Progenitor cell of endocrine pancreas (in vitro differentiated cells): ENCODE data around the gene NPR1. TPM values are rescaled to one million over a fixed set of nuclear protein-coding genes. Genes with fewer than 3 reads are reported as not detected.
"Not testable (repeated sequence)": the region's sequence is repeated elsewhere in the genome, so short reads cannot be mapped to it uniquely, and the experiment has no call there.

Source experiments
- DNase-seq: peaks from one replicate; pipeline ENCODE4 v3.0.0; 2021; ENCODE audit warnings: low spot score; ENCODE audit not compliant: unreplicated experiment
- H3K27ac Mint-ChIP-seq: 2 replicates; pipeline ENCODE4 v1.8.0; 2021; ENCODE audit warnings: mild to moderate bottlenecking, moderate library complexity, mixed read lengths
- H3K27me3 Mint-ChIP-seq: 2 replicates; pipeline ENCODE4 v1.8.0; 2021; ENCODE audit warnings: mixed read lengths
- H3K36me3 Mint-ChIP-seq: 2 replicates; pipeline ENCODE4 v1.8.0; 2022; ENCODE audit warnings: mixed read lengths; ENCODE audit not compliant: insufficient read depth
- H3K4me1 Mint-ChIP-seq: 2 replicates; pipeline ENCODE4 v1.8.0; 2021; ENCODE audit warnings: low read depth, mixed read lengths
- H3K4me3 Mint-ChIP-seq: 2 replicates; pipeline ENCODE4 v1.8.0; 2021; ENCODE audit warnings: low read depth, mild to moderate bottlenecking, moderate library complexity, mixed read lengths
- H3K9me3 Mint-ChIP-seq: 2 replicates; pipeline ENCODE4 v1.8.0; 2021; ENCODE audit warnings: low read depth, mixed read lengths
- total RNA-seq: library from RNA; stranded (reverse); gene quantifications from 2 replicates; pipeline ENCODE4 v1.2.1, GENCODE V29; 2021
- TF ChIP-seq, protein P1 (sequence below): fragments of 200-600 bp; sonication (generic); IDR thresholded peaks from one replicate; pipeline ENCODE4 v1.5.0; 2021; ENCODE audit warnings: antibody characterized with exemption, mild to moderate bottlenecking; ENCODE audit not compliant: unreplicated experiment

Gene NPR1
- total RNA-seq, 1 donor from 2014 or later: 0.41 TPM

DNA sequence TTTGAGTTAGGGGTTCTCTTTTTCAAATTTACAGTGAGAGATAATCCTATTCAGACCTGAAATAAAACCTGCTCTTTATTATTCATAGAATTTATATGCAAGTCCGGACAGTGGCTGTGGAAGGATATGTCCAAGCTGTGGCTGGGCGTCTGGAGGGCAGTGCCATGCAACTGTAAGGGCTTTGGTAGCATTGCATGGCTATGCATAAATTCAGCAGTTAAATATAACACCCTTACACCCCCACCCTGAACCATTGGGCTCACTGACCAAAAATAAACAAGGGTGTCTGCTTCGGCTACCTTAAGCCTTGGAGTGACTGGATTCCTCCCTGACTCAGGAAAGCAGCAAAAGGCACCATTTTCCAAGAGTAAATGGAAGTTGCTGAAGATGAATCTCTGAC, 39.2 kb upstream of the NPR1 start:
- Mint-ChIP-seq H3K4me1 (peaks cover 42% of the 10 kb centered on the region), H3K9me3 (no peaks in the 10 kb centered on the region), H3K27me3 (no peaks in the 10 kb centered on the region), H3K36me3 (peaks cover 42% of the 10 kb centered on the region), H3K4me3 (no peak overlapping the region), H3K27ac (no peak overlapping the region)
- TF ChIP-seq, protein P1, sequence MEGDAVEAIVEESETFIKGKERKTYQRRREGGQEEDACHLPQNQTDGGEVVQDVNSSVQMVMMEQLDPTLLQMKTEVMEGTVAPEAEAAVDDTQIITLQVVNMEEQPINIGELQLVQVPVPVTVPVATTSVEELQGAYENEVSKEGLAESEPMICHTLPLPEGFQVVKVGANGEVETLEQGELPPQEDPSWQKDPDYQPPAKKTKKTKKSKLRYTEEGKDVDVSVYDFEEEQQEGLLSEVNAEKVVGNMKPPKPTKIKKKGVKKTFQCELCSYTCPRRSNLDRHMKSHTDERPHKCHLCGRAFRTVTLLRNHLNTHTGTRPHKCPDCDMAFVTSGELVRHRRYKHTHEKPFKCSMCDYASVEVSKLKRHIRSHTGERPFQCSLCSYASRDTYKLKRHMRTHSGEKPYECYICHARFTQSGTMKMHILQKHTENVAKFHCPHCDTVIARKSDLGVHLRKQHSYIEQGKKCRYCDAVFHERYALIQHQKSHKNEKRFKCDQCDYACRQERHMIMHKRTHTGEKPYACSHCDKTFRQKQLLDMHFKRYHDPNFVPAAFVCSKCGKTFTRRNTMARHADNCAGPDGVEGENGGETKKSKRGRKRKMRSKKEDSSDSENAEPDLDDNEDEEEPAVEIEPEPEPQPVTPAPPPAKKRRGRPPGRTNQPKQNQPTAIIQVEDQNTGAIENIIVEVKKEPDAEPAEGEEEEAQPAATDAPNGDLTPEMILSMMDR: no peak
- DNase-seq: no peak

DNA sequence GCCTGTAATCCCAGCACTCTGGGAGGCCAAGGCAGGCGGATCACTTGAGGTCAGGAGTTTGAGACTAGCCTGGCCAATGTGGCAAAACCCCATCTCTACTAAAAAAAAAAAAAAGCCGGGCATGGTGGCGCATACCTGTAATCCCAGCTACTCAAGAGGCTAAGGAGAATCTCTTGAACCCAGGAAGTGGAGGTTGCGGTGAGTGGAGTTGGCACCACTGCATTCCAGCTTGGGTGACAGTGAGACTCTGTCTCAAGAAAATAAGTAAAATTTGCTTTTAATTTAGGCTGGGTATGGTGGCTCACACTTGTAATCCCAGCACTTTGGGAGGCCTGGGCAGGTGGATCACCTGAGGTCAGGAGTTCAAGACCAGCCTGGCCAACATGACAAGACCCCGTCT, 38.3 kb upstream of the NPR1 start:
- H3K4me3 Mint-ChIP-seq, DNase-seq, H3K27ac Mint-ChIP-seq, H3K9me3 Mint-ChIP-seq, H3K27me3 Mint-ChIP-seq: not testable (repeated sequence)
- peaks cover 43% of the 10 kb centered on the region for H3K36me3 Mint-ChIP-seq
- H3K4me1 Mint-ChIP-seq: peaks cover 44% of the 10 kb centered on the region

DNA sequence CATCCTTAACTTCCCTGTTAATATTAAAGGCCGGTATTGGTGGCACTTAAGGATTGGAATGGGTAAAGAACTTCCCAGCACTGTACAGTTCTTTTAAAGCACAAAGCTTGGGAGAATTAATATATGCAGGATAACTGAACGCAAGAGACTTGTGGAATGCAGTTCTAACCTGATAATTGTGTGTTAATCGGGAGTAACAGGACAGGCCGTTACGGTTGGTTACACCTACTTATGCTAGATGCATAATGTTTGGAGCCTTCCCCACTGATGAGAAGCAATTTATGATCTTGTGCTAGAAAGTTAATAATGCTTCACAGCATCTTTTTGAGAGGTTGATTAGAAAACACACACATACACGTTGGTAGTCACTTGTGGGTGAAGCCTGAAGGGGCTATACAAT, 37.6 kb upstream of the NPR1 start:
- Mint-ChIP-seq H3K27ac (no peak overlapping the region), H3K9me3 (no peaks in the 10 kb centered on the region), H3K36me3 (peaks cover 48% of the 10 kb centered on the region)

DNA sequence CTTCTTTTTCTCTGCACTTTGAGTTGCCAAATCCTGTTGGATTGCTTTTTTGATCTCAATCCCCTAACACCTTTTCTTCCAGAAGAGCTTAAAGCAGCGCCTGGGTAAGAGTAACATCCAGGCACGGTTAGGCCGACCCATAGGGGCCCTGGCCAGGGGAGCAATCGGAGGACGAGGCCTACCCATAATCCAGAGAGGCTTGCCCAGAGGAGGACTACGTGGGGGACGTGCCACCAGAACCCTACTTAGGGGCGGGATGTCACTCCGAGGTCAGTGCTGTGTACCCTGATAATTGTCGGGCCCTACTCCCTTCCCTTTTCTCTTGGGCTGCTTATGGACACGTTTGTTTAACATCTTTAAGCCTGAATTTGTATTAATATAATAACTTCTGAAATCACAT, 36.3 kb upstream of the NPR1 start:
- Mint-ChIP-seq H3K27me3 (no peaks in the 10 kb centered on the region), H3K4me1 (peaks cover 38% of the 10 kb centered on the region), H3K27ac (peak overlapping the region; percentile 60), H3K36me3 (peaks cover 46% of the 10 kb centered on the region), H3K4me3 (no peak overlapping the region), H3K9me3 (no peaks in the 10 kb centered on the region)
- DNase-seq: no peak
- TF ChIP-seq, protein P1: no peak

More for the DNA sequence above, 37.6 kb upstream of the NPR1 start:
- TF ChIP-seq, protein P1: no peak
- Mint-ChIP-seq H3K27me3 (no peaks in the 10 kb centered on the region), H3K4me3 (no peak overlapping the region), H3K4me1 (peaks cover 42% of the 10 kb centered on the region)
- no peak for DNase-seq

DNA sequence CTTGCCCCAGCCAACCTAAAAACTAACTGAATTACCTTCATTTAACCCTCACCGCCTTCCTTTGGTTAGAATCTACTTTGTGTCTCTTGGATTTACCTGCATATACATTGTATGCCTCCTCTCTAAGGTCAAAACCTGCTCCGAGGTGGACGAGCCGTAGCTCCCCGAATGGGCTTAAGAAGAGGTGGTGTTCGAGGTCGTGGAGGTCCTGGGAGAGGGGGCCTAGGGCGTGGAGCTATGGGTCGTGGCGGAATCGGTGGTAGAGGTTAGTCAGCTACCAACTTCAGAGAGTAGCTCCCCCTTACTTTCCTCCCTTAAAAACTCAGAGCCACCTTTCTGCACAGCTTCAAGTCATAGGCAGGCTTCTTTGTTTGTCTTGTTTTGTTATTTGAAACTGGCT, 35.4 kb upstream of the NPR1 start:
- Mint-ChIP-seq H3K36me3 (peaks cover 43% of the 10 kb centered on the region), H3K9me3 (no peaks in the 10 kb centered on the region), H3K4me1 (peaks cover 36% of the 10 kb centered on the region), H3K27me3 (no peaks in the 10 kb centered on the region), H3K27ac (no peak overlapping the region), H3K4me3 (peak overlapping the region; percentile 22)
- DNase-seq: no peak
- TF ChIP-seq, protein P1: no peak

DNA sequence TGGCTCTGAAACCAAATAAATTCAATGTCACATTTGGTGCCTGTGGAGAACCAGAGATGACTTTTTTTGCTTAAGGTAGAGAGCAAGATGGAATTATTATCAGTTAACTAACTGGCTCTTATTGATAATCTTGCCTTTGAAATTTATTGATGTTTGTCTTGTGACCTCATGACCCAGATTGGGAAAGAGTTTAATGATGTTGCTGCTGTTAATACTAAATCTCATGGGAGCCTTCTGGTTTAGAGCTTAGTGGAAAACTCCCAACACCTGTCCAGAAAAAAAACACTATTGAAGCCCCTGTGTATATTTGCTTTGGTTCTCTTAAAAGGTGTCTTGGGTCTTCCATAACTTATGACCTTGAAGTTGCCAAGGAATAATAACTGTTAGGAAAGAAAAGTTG, 34.7 kb upstream of the NPR1 start:
- Mint-ChIP-seq H3K27ac (peak overlapping the region; percentile 49), H3K4me3 (peak overlapping the region; percentile 22), H3K27me3 (no peaks in the 10 kb centered on the region), H3K9me3 (no peaks in the 10 kb centered on the region), H3K4me1 (peaks cover 33% of the 10 kb centered on the region), H3K36me3 (peaks cover 39% of the 10 kb centered on the region)
- TF ChIP-seq, protein P1: no peak
- DNase-seq: no peak
